ENCODE results near the gene MAP2K5. TPM values are rescaled to one million over a fixed set of nuclear protein-coding genes. Genes with fewer than 3 reads are reported as not detected.

MAP2K5 gene
- polyA plus RNA-seq, 1 donor from 2014 or later: 12.1 TPM

DNA sequence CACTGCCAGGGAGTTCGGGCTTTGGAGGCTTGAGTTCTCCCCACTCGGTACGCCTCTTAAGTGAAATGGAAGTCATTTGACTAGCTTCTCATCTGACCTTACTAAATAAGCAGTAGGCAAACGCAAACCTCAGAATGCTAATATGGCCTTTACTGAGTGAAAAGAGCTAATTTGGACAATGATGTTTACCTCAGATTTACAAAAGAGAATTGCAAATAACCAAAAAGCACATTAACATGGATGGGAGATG is 298.9 kb downstream of the MAP2K5 start:
- no peak overlapping the region for H3K9ac ChIP-seq (ENCODE audit: low read length)
- H3K9me3 ChIP-seq (ENCODE audit: low read length): no peaks in the 10 kb centered on the region
- H3K9me2 ChIP-seq (ENCODE audit: insufficient read depth, low read length): no peaks in the 10 kb centered on the region
- no peak overlapping the region for H2AFZ ChIP-seq (ENCODE audit: low read depth, low read length)
- H3K27me3 ChIP-seq (ENCODE audit: insufficient read depth, low read depth, low read length): peaks cover 25% of the 10 kb centered on the region
- TF ChIP-seq, protein P1, sequence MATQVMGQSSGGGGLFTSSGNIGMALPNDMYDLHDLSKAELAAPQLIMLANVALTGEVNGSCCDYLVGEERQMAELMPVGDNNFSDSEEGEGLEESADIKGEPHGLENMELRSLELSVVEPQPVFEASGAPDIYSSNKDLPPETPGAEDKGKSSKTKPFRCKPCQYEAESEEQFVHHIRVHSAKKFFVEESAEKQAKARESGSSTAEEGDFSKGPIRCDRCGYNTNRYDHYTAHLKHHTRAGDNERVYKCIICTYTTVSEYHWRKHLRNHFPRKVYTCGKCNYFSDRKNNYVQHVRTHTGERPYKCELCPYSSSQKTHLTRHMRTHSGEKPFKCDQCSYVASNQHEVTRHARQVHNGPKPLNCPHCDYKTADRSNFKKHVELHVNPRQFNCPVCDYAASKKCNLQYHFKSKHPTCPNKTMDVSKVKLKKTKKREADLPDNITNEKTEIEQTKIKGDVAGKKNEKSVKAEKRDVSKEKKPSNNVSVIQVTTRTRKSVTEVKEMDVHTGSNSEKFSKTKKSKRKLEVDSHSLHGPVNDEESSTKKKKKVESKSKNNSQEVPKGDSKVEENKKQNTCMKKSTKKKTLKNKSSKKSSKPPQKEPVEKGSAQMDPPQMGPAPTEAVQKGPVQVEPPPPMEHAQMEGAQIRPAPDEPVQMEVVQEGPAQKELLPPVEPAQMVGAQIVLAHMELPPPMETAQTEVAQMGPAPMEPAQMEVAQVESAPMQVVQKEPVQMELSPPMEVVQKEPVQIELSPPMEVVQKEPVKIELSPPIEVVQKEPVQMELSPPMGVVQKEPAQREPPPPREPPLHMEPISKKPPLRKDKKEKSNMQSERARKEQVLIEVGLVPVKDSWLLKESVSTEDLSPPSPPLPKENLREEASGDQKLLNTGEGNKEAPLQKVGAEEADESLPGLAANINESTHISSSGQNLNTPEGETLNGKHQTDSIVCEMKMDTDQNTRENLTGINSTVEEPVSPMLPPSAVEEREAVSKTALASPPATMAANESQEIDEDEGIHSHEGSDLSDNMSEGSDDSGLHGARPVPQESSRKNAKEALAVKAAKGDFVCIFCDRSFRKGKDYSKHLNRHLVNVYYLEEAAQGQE (IDR thresholded peaks at IDR 0.05; ENCODE audit: borderline replicate concordance): no peak
- TF ChIP-seq EZH2 (IDR thresholded peaks at IDR 0.05; ENCODE audit: borderline replicate concordance, insufficient read depth, low read length, poor library complexity, severe bottlenecking) (no peak), EP300 (conservative IDR thresholded peaks at IDR 0.05; ENCODE audit: poor library complexity, severe bottlenecking) (no peak), POLR2AphosphoS5 (IDR thresholded peaks at IDR 0.05) (no peak), RAD21 (conservative IDR thresholded peaks at IDR 0.05) (no peak)
- H3F3A ChIP-seq (ENCODE audit: insufficient read depth, low read length, poor library complexity, severe bottlenecking): no peaks in the 10 kb centered on the region
- no peaks in the 10 kb centered on the region for H3K79me2 ChIP-seq (replicated peaks; ENCODE audit: insufficient read depth, low read length)
- H3K4me3 ChIP-seq (ENCODE audit: low read length): peak overlapping the region; percentile 96
- H4K20me1 ChIP-seq (ENCODE audit: insufficient read depth): no peaks in the 10 kb centered on the region
- no peak overlapping the region for H3K27ac ChIP-seq (ENCODE audit: low read length)
- no peaks in the 10 kb centered on the region for H3K36me3 ChIP-seq (ENCODE audit: insufficient read depth, low read length)
- H3K4me2 ChIP-seq (ENCODE audit: low read length): no peak overlapping the region

DNA sequence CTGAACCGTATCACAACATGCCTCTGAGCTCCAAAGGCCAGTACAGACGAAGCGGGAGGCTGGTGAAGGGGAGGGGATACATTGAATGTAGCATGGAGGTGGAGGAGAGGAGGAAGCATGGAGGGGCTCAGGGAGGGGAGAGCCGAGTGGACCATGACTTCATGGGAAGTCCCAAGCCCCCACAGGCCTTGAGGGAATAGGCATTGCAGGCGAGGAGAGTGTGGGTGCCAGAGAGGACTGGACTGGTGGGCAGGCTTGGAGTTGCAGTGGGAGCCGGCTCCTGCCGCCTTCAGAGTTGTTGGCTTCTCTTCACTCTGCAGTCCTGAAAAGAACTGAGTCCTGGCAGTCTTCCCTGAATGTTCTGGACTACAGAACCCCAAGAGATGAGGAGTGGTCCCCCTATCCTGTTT is 300.6 kb downstream of the MAP2K5 start:
- Histone ChIP-seq H3K36me3 (ENCODE audit: insufficient read depth, low read length) (no peaks in the 10 kb centered on the region), H3K27me3 (ENCODE audit: insufficient read depth, low read depth, low read length) (peaks cover 8% of the 10 kb centered on the region), H3K27ac (ENCODE audit: low read length) (no peak overlapping the region), H3K9ac (ENCODE audit: low read length) (no peak overlapping the region), H3K9me2 (ENCODE audit: insufficient read depth, low read length) (no peaks in the 10 kb centered on the region), H4K20me1 (ENCODE audit: insufficient read depth) (no peaks in the 10 kb centered on the region), H3K4me2 (ENCODE audit: low read length) (no peak overlapping the region), H3F3A (ENCODE audit: insufficient read depth, low read length, poor library complexity, severe bottlenecking) (no peaks in the 10 kb centered on the region), H3K4me3 (ENCODE audit: low read length) (no peak overlapping the region), H3K79me2 (replicated peaks; ENCODE audit: insufficient read depth, low read length) (no peaks in the 10 kb centered on the region), H2AFZ (ENCODE audit: low read depth, low read length) (no peak overlapping the region), H3K9me3 (ENCODE audit: low read length) (no peaks in the 10 kb centered on the region)
- TF ChIP-seq, protein P1 (IDR thresholded peaks at IDR 0.05; ENCODE audit: borderline replicate concordance): no peak
- TF ChIP-seq TAF1 (IDR thresholded peaks at IDR 0.05; ENCODE audit: low read depth): no peak
- no peak for TF ChIP-seq MXI1 (conservative IDR thresholded peaks at IDR 0.05; ENCODE audit: poor library complexity, severe bottlenecking)
- TF ChIP-seq EZH2 (IDR thresholded peaks at IDR 0.05; ENCODE audit: borderline replicate concordance, insufficient read depth, low read length, poor library complexity, severe bottlenecking): no peak
- no peak for TF ChIP-seq POLR2AphosphoS5 (IDR thresholded peaks at IDR 0.05)
- TF ChIP-seq EP300 (conservative IDR thresholded peaks at IDR 0.05; ENCODE audit: poor library complexity, severe bottlenecking): no peak
- TF ChIP-seq RAD21 (conservative IDR thresholded peaks at IDR 0.05): no peak
- TF ChIP-seq, protein P2, sequence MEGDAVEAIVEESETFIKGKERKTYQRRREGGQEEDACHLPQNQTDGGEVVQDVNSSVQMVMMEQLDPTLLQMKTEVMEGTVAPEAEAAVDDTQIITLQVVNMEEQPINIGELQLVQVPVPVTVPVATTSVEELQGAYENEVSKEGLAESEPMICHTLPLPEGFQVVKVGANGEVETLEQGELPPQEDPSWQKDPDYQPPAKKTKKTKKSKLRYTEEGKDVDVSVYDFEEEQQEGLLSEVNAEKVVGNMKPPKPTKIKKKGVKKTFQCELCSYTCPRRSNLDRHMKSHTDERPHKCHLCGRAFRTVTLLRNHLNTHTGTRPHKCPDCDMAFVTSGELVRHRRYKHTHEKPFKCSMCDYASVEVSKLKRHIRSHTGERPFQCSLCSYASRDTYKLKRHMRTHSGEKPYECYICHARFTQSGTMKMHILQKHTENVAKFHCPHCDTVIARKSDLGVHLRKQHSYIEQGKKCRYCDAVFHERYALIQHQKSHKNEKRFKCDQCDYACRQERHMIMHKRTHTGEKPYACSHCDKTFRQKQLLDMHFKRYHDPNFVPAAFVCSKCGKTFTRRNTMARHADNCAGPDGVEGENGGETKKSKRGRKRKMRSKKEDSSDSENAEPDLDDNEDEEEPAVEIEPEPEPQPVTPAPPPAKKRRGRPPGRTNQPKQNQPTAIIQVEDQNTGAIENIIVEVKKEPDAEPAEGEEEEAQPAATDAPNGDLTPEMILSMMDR (IDR thresholded peaks at IDR 0.05; ENCODE audit: poor library complexity, severe bottlenecking): no peak
- TF ChIP-seq SMC3 (conservative IDR thresholded peaks at IDR 0.05; ENCODE audit: poor library complexity): no peak
